HepG2 (cell line): ENCODE results near the gene ZMIZ1. TPM values are rescaled to one million over a fixed set of nuclear protein-coding genes. Genes with fewer than 3 reads are reported as not detected.
A peak's percentile ranks its signal among the peaks of the same experiment; 100 is the strongest.

Experiments
- ATAC-seq: fragments of 200-7000 bp; cut with Tn5 transposase; 3 replicates; pipeline ENCODE4 v1.9.1; 2020; ENCODE audit warnings: mild to moderate bottlenecking, moderate library complexity
- BruUV-seq: library from RNA; stranded (reverse); fragments of 400-500 nt; replicated peaks from 2 replicates; lab custom pipeline; 2021; lab: Mats Ljungman, UMichigan
- CTCF ChIA-PET: fragments of 300-600 bp; formaldehyde crosslinking; extraction: SDS; loops from one replicate; lab custom pipeline; 2021; ENCODE audit warnings: low total read pairs, inconsistent platforms, low intra/inter-chr PET ratio; lab: Yijun Ruan, JAX
- POLR2A ChIA-PET: fragments of 350-600 bp; sonication (Branson Sonifier 250); formaldehyde crosslinking; loops from one replicate; lab custom pipeline; 2020; ENCODE audit warnings: antibody characterized with exemption, inconsistent platforms; lab: Yijun Ruan, JAX
- DNase-seq: peaks from one replicate; pipeline ENCODE4 v3.0.0-alpha.2; 2015; ENCODE audit warnings: low spot score
- FAIRE-seq: peaks from 3 replicates; lab custom pipeline; 2011; peaks lifted over from hg19 to GRCh38; lab: Jason Lieb, UNC
- H2AFZ ChIP-seq: one replicate; pipeline ENCODE4 v1.6.1; 2011; ENCODE audit warnings: low read length, inconsistent platforms
- H3K27ac ChIP-seq: fragments of 300-600 bp; 3 replicates; pipeline ENCODE4 v1.8.0; 2011; ENCODE audit warnings: mixed run types, mild to moderate bottlenecking, mixed read lengths, low read length, inconsistent platforms; ENCODE audit not compliant: insufficient read depth; ENCODE audit errors: extremely low read length
- H3K27me3 ChIP-seq, 2 experiments: fragments of 200-600 bp in 1 of 2; 2 replicates in 1 of 2; 3 replicates in 1 of 2; pipeline versions ENCODE4 v1.6.0 to v1.8.0; 2011; ENCODE audit warnings: low read length in 2 of 2, mild to moderate bottlenecking in 2 of 2, moderate library complexity in 2 of 2, inconsistent platforms in 1 of 2; ENCODE audit not compliant: insufficient read depth in 2 of 2, control insufficient read depth in 1 of 2
- H3K36me3 ChIP-seq, 2 experiments: fragments of 200-600 bp in 1 of 2; replicated peaks in 1 of 2; 2 replicates in 1 of 2; 3 replicates in 1 of 2; pipeline versions ENCODE4 v1.5.1 to v1.8.0; 2011; ENCODE audit warnings: low read length in 2 of 2, inconsistent platforms in 1 of 2; ENCODE audit not compliant: insufficient read depth in 2 of 2, control insufficient read depth in 1 of 2
- H3K4me1 ChIP-seq: 2 replicates; pipeline ENCODE4 v1.5.1; 2012; ENCODE audit warnings: low read length, inconsistent platforms; ENCODE audit not compliant: insufficient read depth
- H3K4me2 ChIP-seq: 2 replicates; pipeline ENCODE4 v1.6.0; 2011; ENCODE audit warnings: low read depth, low read length, inconsistent platforms
- H3K4me3 ChIP-seq, 3 experiments: fragments of 200-600 bp in 1 of 3; sonication (generic), shearing (Covaris generic) in 1 of 3; replicated peaks in 1 of 3; 2 replicates each; pipeline ENCODE4 v1.5.1; 2011 to 2016; ENCODE audit warnings: low read length in 3 of 3, inconsistent platforms in 2 of 3, low read depth in 2 of 3, mild to moderate bottlenecking in 2 of 3, control low read depth in 1 of 3, mixed read lengths in 1 of 3; ENCODE audit not compliant: insufficient read depth in 1 of 3
- H3K79me2 ChIP-seq: one replicate; pipeline ENCODE4 v1.6.1; 2011; ENCODE audit warnings: low read length, inconsistent platforms; ENCODE audit not compliant: insufficient read depth
- H3K9ac ChIP-seq: 2 replicates; pipeline ENCODE4 v1.6.0; 2011; ENCODE audit warnings: mild to moderate bottlenecking, low read depth, low read length, inconsistent platforms; ENCODE audit not compliant: insufficient read depth
- H3K9me3 ChIP-seq: 2 replicates; pipeline ENCODE4 v1.5.1; 2012; ENCODE audit warnings: mild to moderate bottlenecking, low read length
- H4K20me1 ChIP-seq: 2 replicates; pipeline ENCODE4 v1.6.0; 2011; ENCODE audit warnings: inconsistent platforms, mild to moderate bottlenecking, low read length, moderate library complexity; ENCODE audit not compliant: insufficient read depth
- ADNP ChIP-seq: sonication (generic); formaldehyde crosslinking; IDR thresholded peaks from 2 replicates; pipeline ENCODE4 v1.4.0; 2020; ENCODE audit warnings: missing genetic modification reagents
- ARNT2 ChIP-seq: sonication (generic); formaldehyde crosslinking; IDR thresholded peaks from 2 replicates; pipeline ENCODE4 v1.8.0; 2022; ENCODE audit warnings: mild to moderate bottlenecking, low read depth, missing genetic modification reagents, moderate library complexity
- CBFB ChIP-seq: sonication (generic); formaldehyde crosslinking; IDR thresholded peaks from 2 replicates; pipeline ENCODE4 v1.4.0; 2020; ENCODE audit warnings: missing genetic modification reagents
- FOXA1 ChIP-seq, 2 experiments: fragments of 450-650 bp in 1 of 2; sonication (generic) in 1 of 2; formaldehyde crosslinking in 1 of 2; IDR thresholded peaks; 2 replicates each; pipeline versions ENCODE4 v1.4.0 to v1.6.1; 2016 to 2020; ENCODE audit warnings: missing genetic modification reagents in 1 of 2
- HNRNPL ChIP-seq: fragments of 200-400 bp; formaldehyde crosslinking; IDR thresholded peaks from 2 replicates; pipeline ENCODE4 v1.6.1; 2017; ENCODE audit warnings: mild to moderate bottlenecking, low read depth, low read length
- HNRNPLL ChIP-seq: fragments of 200-400 bp; formaldehyde crosslinking; IDR thresholded peaks from 2 replicates; pipeline ENCODE4 v1.6.1; 2017; ENCODE audit warnings: mild to moderate bottlenecking, low read depth, low read length; ENCODE audit not compliant: poor library complexity, severe bottlenecking
- NR2F6 ChIP-seq, 2 experiments: IDR thresholded peaks; 2 replicates each; pipeline ENCODE4 v1.6.1; 2016; ENCODE audit warnings: antibody characterized with exemption in 1 of 2, mild to moderate bottlenecking in 1 of 2
- PRPF4 ChIP-seq: fragments of 200-400 bp; formaldehyde crosslinking; IDR thresholded peaks from 2 replicates; pipeline ENCODE4 v1.6.1; 2016; ENCODE audit warnings: low read length, low read depth; ENCODE audit not compliant: poor library complexity, severe bottlenecking
- SOX6 ChIP-seq, 2 experiments: fragments of 450-650 bp in 1 of 2; sonication (generic) in 1 of 2; formaldehyde crosslinking in 1 of 2; IDR thresholded peaks; 2 replicates each; pipeline versions ENCODE4 v1.4.0 to v1.6.1; 2017 to 2020; ENCODE audit warnings: antibody characterized with exemption in 1 of 2, mild to moderate bottlenecking in 1 of 2, missing genetic modification reagents in 1 of 2
- SYNCRIP ChIP-seq: fragments of 200-400 bp; formaldehyde crosslinking; IDR thresholded peaks from 2 replicates; pipeline ENCODE4 v1.6.1; 2018; ENCODE audit warnings: mild to moderate bottlenecking, low read depth, low read length; ENCODE audit not compliant: insufficient read depth
- ZNF383 ChIP-seq: sonication (generic); formaldehyde crosslinking; IDR thresholded peaks from 2 replicates; pipeline ENCODE4 v1.4.0; 2020; ENCODE audit warnings: missing genetic modification reagents, mild to moderate bottlenecking, borderline replicate concordance
- ZNF556 ChIP-seq: sonication (generic); formaldehyde crosslinking; IDR thresholded peaks from 2 replicates; pipeline ENCODE4 v1.4.0; 2020; ENCODE audit warnings: mild to moderate bottlenecking, missing genetic modification reagents, borderline replicate concordance
- ZNF562 ChIP-seq: sonication (generic); formaldehyde crosslinking; IDR thresholded peaks from 2 replicates; pipeline ENCODE4 v1.8.0; 2022; ENCODE audit warnings: missing genetic modification reagents, borderline replicate concordance
- ZNF569 ChIP-seq: sonication (generic); formaldehyde crosslinking; IDR thresholded peaks from 2 replicates; pipeline ENCODE4 v1.5.0; 2020; ENCODE audit warnings: mild to moderate bottlenecking, missing genetic modification reagents, moderate library complexity, borderline replicate concordance
- ZNF883 ChIP-seq: sonication (generic); formaldehyde crosslinking; IDR thresholded peaks from 2 replicates; pipeline ENCODE4 v1.5.1; 2020; ENCODE audit warnings: mild to moderate bottlenecking, missing genetic modification reagents; ENCODE audit errors: not compliant biosample characterization
- WGBS: methylation state at CpG from one replicate; pipeline ENCODE4 v1.1.6; 2017; ENCODE audit warnings: low lambda C conversion rate; 5-methylcytosine and 5-hydroxymethylcytosine counted together
- in situ Hi-C: cut with HindIII; loops from 2 replicates; pipeline ENCODE4 v1.10.0; 2017; ENCODE audit warnings: low pct_unique_long_range_greater_than_20kb; ENCODE audit not compliant: extremely low pct_ligation_motif_present
- intact Hi-C: fragments of 100-400 bp; cut with micrococcal nuclease; formaldehyde crosslinking; loops from one replicate; pipeline ENCODE4 v1.10.0; 2022; ENCODE audit not compliant: unreplicated experiment
- polyA plus RNA-seq, 8 experiments: library from polyadenylated mRNA; depleted of rRNA in 3 of 8; stranded (reverse) in 7 of 8; unstranded in 1 of 8; fragments of >200 nt; fragmentation: Illumina TruSeq in 4 of 8; extraction: Trizol in 4 of 8; gene quantifications; 2 replicates each; pipeline versions ENCODE4 v1.2.1 to v1.2.3, GENCODE V29; 2011 to 2016; ENCODE audit warnings: low read depth in 4 of 8, missing spikeins in 1 of 8, mixed read lengths in 1 of 8; ENCODE audit not compliant: insufficient read depth in 1 of 8
- total RNA-seq, 5 experiments: library from RNA; depleted of rRNA; stranded (reverse); fragments of >200 nt; fragmentation: Illumina TruSeq; extraction: Trizol; gene quantifications; 2 replicates each; pipeline ENCODE4 v1.2.3, GENCODE V29; 2016; ENCODE audit warnings: low read depth in 1 of 5
- TF ChIP-seq, protein P1 (sequence below): sonication (generic); formaldehyde crosslinking; conservative IDR thresholded peaks from 2 replicates; pipeline ENCODE4 v1.5.0; 2020; ENCODE audit warnings: missing genetic modification reagents
- TF ChIP-seq, protein P2 (sequence below): sonication (generic); formaldehyde crosslinking; IDR thresholded peaks from 2 replicates; pipeline ENCODE4 v1.8.1; 2023; ENCODE audit warnings: missing genetic modification reagents, mild to moderate bottlenecking, borderline replicate concordance
- TF ChIP-seq, protein P3 (sequence below): IDR thresholded peaks from 2 replicates; pipeline ENCODE4 v1.6.1; 2016; ENCODE audit warnings: missing compliant biosample characterization, missing genetic modification reagents, borderline replicate concordance
- TF ChIP-seq, protein P4 (sequence below): sonication (generic); formaldehyde crosslinking; IDR thresholded peaks from 2 replicates; pipeline ENCODE4 v1.5.0; 2020; ENCODE audit warnings: mild to moderate bottlenecking, low read depth, missing genetic modification reagents, borderline replicate concordance

ZMIZ1 gene
- total and polyA plus RNA-seq, 2 of the 13 experiments (the other 11 are each of a cell fraction or from before 2014, with no cell fraction given), result 5.3 to 10.2 TPM

DNA sequence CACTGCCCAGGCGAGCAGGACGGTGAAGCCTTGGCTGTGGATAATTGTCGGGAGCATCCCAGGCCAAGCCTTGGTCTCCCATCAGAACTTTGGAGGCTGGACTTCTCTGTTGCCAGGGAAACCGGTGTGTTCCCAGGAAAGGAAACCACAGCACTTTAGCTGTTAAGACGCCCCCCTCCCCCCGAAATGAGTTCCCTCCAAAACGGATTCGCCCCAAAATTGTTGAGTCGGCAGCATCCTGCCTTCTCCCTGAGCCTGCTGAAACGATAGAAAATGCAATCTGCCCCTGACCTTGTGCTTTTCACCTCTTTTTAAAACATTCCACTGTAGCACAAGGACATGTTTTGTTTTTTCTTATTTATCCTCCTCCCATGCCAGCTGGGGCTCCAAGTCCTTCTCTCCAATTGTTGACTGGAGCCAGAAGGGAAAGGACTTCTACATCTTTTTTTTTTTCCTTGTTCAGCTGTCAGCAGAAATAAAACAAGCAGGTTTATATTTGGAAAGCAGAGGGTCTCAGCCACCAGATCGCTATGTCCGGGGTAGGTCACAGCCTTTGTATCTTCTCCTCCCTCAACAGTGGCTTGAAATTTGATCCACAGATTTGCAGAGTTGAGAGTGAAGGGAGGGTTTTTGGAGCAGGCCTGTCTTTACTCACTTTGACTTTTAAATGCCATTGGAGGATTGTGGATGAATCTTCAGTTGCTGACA lies 116.5 kb downstream of the ZMIZ1 start:
- H3K9ac ChIP-seq, result peak overlapping the region; percentile 68
- H3K36me3 ChIP-seq, result peaks cover 13 to 45% of the 10 kb centered on the region in 2 experiments; a peak in 4 of 5 replicates
- BruUV-seq, result no TSS peak
- H3K4me3 ChIP-seq, result peak overlapping the region in 1 of 3 experiments; percentile 50; a peak in 3 of 6 replicates
- H2AFZ ChIP-seq, result no peak overlapping the region
- POLR2A ChIA-PET, result interaction anchor here (0.7 to 3.3 kb wide), 7 partner anchors 9 to 220 kb away, joined by 3 to 31 read pairs (median 3); no protein-coding TSS in a partner anchor
- H3K27ac ChIP-seq, result peak overlapping the region; percentile 93
- H3K9me3 ChIP-seq, result no peaks in the 10 kb centered on the region
- peak overlapping the region; percentile 67 for H3K4me2 ChIP-seq
- CTCF ChIA-PET, result no interaction called here
- no peaks in the 10 kb centered on the region for H3K27me3 ChIP-seq
- intact Hi-C loops, result loop anchor here (2.0 to 5.0 kb wide), 3 partner anchors 58 to 213 kb away; no protein-coding TSS in a partner anchor
- FAIRE-seq, result peak; percentile 67
- WGBS, result 6% methylated on average over 10 of the region's 12 CpGs
- peaks cover 3% of the 10 kb centered on the region for H3K79me2 ChIP-seq
- H4K20me1 ChIP-seq, result no peaks in the 10 kb centered on the region
- peaks cover 99% of the 10 kb centered on the region for H3K4me1 ChIP-seq
- in situ Hi-C loops, result loop anchor here (5.0 to 25.0 kb wide), 2 partner anchors 98 to 213 kb away; no protein-coding TSS in a partner anchor
- ATAC-seq, result peak; percentile 39
- DNase-seq, result peak; percentile 85
- TF ChIP-seq, protein P1, sequence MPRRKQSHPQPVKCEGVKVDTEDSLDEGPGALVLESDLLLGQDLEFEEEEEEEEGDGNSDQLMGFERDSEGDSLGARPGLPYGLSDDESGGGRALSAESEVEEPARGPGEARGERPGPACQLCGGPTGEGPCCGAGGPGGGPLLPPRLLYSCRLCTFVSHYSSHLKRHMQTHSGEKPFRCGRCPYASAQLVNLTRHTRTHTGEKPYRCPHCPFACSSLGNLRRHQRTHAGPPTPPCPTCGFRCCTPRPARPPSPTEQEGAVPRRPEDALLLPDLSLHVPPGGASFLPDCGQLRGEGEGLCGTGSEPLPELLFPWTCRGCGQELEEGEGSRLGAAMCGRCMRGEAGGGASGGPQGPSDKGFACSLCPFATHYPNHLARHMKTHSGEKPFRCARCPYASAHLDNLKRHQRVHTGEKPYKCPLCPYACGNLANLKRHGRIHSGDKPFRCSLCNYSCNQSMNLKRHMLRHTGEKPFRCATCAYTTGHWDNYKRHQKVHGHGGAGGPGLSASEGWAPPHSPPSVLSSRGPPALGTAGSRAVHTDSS (CRISPR knock-in tag), result no peak
- TF ChIP-seq HNRNPL, result no peak
- no peak for TF ChIP-seq ZNF883 (CRISPR knock-in tag)
- TF ChIP-seq, protein P2, sequence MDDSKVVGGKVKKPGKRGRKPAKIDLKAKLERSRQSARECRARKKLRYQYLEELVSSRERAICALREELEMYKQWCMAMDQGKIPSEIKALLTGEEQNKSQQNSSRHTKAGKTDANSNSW (CRISPR knock-in tag), result no peak
- no peak for TF ChIP-seq ZNF562 (CRISPR knock-in tag)
- no peak for TF ChIP-seq FOXA1 (IDR thresholded peaks at IDR 0.05)
- peak; percentile 24; the same call in 1 of the 2 replicates for TF ChIP-seq FOXA1 (CRISPR knock-in tag; IDR thresholded peaks at IDR 0.05)
- TF ChIP-seq, protein P3, sequence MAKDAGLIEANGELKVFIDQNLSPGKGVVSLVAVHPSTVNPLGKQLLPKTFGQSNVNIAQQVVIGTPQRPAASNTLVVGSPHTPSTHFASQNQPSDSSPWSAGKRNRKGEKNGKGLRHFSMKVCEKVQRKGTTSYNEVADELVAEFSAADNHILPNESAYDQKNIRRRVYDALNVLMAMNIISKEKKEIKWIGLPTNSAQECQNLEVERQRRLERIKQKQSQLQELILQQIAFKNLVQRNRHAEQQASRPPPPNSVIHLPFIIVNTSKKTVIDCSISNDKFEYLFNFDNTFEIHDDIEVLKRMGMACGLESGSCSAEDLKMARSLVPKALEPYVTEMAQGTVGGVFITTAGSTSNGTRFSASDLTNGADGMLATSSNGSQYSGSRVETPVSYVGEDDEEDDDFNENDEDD (CRISPR knock-in tag), result no peak
- TF ChIP-seq HNRNPLL, result no peak
- TF ChIP-seq SOX6 (IDR thresholded peaks at IDR 0.05), result no peak
- TF ChIP-seq SOX6 (CRISPR knock-in tag; IDR thresholded peaks at IDR 0.05), result peak; percentile 89
- TF ChIP-seq, protein P4, sequence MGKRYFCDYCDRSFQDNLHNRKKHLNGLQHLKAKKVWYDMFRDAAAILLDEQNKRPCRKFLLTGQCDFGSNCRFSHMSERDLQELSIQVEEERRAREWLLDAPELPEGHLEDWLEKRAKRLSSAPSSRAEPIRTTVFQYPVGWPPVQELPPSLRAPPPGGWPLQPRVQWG, result no peak
- TF ChIP-seq ZNF383 (CRISPR knock-in tag), result no peak
- no peak; the same call in 1 of the 2 replicates for TF ChIP-seq ZNF556
- TF ChIP-seq CBFB (CRISPR knock-in tag), result no peak
- no peak for TF ChIP-seq ZNF569 (CRISPR knock-in tag)
- TF ChIP-seq SYNCRIP, result no peak
- TF ChIP-seq ADNP, result no peak
- TF ChIP-seq PRPF4, result no peak
- peak; percentile 77 for TF ChIP-seq NR2F6 (IDR thresholded peaks at IDR 0.05)
- peak; percentile 80 for TF ChIP-seq NR2F6 (CRISPR knock-in tag; IDR thresholded peaks at IDR 0.05)
- no peak; the same call in 1 of the 2 replicates for TF ChIP-seq ARNT2 (CRISPR knock-in tag)
